Sigmoid colon (tissue), 7 donors: ENCODE measurements around the gene ASIC3. TPM values are rescaled to one million over a fixed set of nuclear protein-coding genes. Genes with fewer than 3 reads are reported as not detected.
A peak's percentile ranks its signal among the peaks of the same experiment; 100 is the strongest.

Experiments used
- DNase-seq: peaks from one replicate; pipeline ENCODE4 v3.0.0-alpha.2; 2019
- H3K27ac ChIP-seq, 4 donors: fragments of 200-600 bp; sonication (generic); one replicate each; pipeline ENCODE4 v1.5.1; 2016 to 2019; ENCODE audit warnings: mild to moderate bottlenecking in 1 of 4
- H3K27me3 ChIP-seq, 3 donors: fragments of 200-600 bp; sonication (generic); one replicate each; pipeline ENCODE4 v1.5.1; 2019; ENCODE audit warnings: mild to moderate bottlenecking in 1 of 3
- H3K36me3 ChIP-seq, 4 donors: fragments of 200-600 bp; sonication (generic); one replicate each; pipeline ENCODE4 v1.5.1; 2016 to 2019
- H3K4me1 ChIP-seq, 4 donors: fragments of 200-600 bp; sonication (generic); one replicate each; pipeline ENCODE4 v1.5.1; 2017 to 2019
- H3K4me3 ChIP-seq, 4 donors: fragments of 200-600 bp; sonication (generic); one replicate each; pipeline ENCODE4 v1.5.1; 2017 to 2019; ENCODE audit warnings: mild to moderate bottlenecking in 2 of 4, moderate library complexity in 1 of 4
- H3K9me3 ChIP-seq, 4 donors: fragments of 200-600 bp in 3 of 4; sonication (generic) in 3 of 4; one replicate each; pipeline versions ENCODE4 v1.5.1 to v1.6.1; 2013 to 2019
- CTCF ChIP-seq, 4 experiments: fragments of 450-650 bp in 3 of 4; fragments of 200-600 bp in 1 of 4; IDR thresholded peaks; one replicate each; pipeline ENCODE4 v1.5.1; 2016 to 2019; ENCODE audit warnings: antibody characterized with exemption in 4 of 4, mild to moderate bottlenecking in 3 of 4, moderate library complexity in 2 of 4
- EP300 ChIP-seq, 4 donors: sonication (generic); formaldehyde crosslinking; IDR thresholded peaks; one replicate each; pipeline ENCODE4 v1.6.1; 2017; ENCODE audit warnings: antibody characterized with exemption in 4 of 4
- POLR2A ChIP-seq, 2 donors: fragments of 450-650 bp; IDR thresholded peaks; one replicate each; pipeline ENCODE4 v1.6.1; 2016; ENCODE audit warnings: antibody characterized with exemption in 2 of 2, mild to moderate bottlenecking in 2 of 2, moderate library complexity in 2 of 2
- POLR2AphosphoS5 ChIP-seq, 4 donors: sonication (generic); formaldehyde crosslinking; IDR thresholded peaks; one replicate each; pipeline ENCODE4 v1.6.1; 2017; ENCODE audit warnings: antibody characterized with exemption in 4 of 4
- WGBS, 2 donors: extraction: QIAGEN DNeasy Blood & Tissue Kit; methylation state at CpG; one replicate each; pipeline ENCODE4 v1.1.7; 2013; 5-methylcytosine and 5-hydroxymethylcytosine counted together
- intact Hi-C: fragments of 100-400 bp; cut with DNase I; formaldehyde crosslinking; loops from one replicate; pipeline ENCODE4 v1.15.1; 2023
- polyA plus RNA-seq, 3 donors: library from polyadenylated mRNA; stranded (reverse); fragments of 200-250 nt; gene quantifications; one replicate each; pipeline ENCODE4 v1.2.3, GENCODE V29; 2013
- total RNA-seq, 4 donors: library from RNA; depleted of rRNA; stranded (reverse); fragments of >200 nt; gene quantifications; one replicate each; pipeline ENCODE4 v1.1.0, GENCODE V29; 2016
- donor health status: healthy with polysubstance abuse.
- donor health status: Bipolar disorder and iron deficiency.
- donor health status: healthy.

Gene ASIC3
- total and polyA plus RNA-seq, 7 donors: 0.46 to 8.6 (median 3.1) TPM

GRCh38 chr7:151028131-151028947, 20.0 kb upstream of the ASIC3 start, which contains the start of gene ABCB8:
Gene ABCB8 (plus strand): TSS chr7:151028450. CDS start chr7:151028516, 66 bp downstream.
- no peaks in the 10 kb centered on the region for H3K27me3 ChIP-seq
- H3K27ac ChIP-seq: peak within 1 kb of the TSS; percentile 82 to 89 (median 84)
- 1% methylated on average over 53 of the region's 53 CpGs for WGBS, 2 donors
- peak within 1 kb of the TSS; percentile 62 to 77 (median 68) for H3K4me3 ChIP-seq
- H3K4me1 ChIP-seq: peaks cover 0 to 23% (median 15%) of the 10 kb centered on the region in 4 donors
- DNase-seq: peak; percentile 99
- H3K36me3 ChIP-seq: peaks cover 0 to 1% (median 0%) of the 10 kb centered on the region in 4 donors
- no peaks in the 10 kb centered on the region for H3K9me3 ChIP-seq
- TF ChIP-seq POLR2A (IDR thresholded peaks at IDR 0.05) (peak in 1 of 2 donors; percentile 16), EP300 (IDR thresholded peaks at IDR 0.05) (peak in 1 of 4 donors; percentile 39), POLR2AphosphoS5 (IDR thresholded peaks at IDR 0.05) (peak; percentile 39 to 73 (median 68)), CTCF (IDR thresholded peaks at IDR 0.05) (peak; percentile 24 to 61 (median 38))
- intact Hi-C loops: loop anchor here (2.0 to 5.0 kb wide), 3 partner anchors 30 to 82 kb away; partner anchors contain the start of gene SLC4A2

- Histone ChIP-seq H3K4me3 (peak overlapping the region; percentile 62 to 77 (median 68)), H3K27me3 (no peaks in the 10 kb centered on the region), H3K27ac (peak overlapping the region; percentile 82 to 89 (median 84)), H3K9me3 (no peaks in the 10 kb centered on the region), H3K36me3 (peaks cover 0 to 5% (median 2%) of the 10 kb centered on the region in 4 donors), H3K4me1 (peaks cover 0 to 23% (median 15%) of the 10 kb centered on the region in 4 donors)
- intact Hi-C loops: loop anchor here (2.0 to 5.0 kb wide), 3 partner anchors 30 to 82 kb away; partner anchors contain the start of gene SLC4A2
- 45 to 65% methylated on average over 17 of the region's 17 CpGs for WGBS, 2 donors
- no peak for TF ChIP-seq CTCF (IDR thresholded peaks at IDR 0.05)
- no peak for DNase-seq
These were observed 19.3 kb upstream of the ASIC3 start for GRCh38 chr7:151028948-151029501.

DNA sequence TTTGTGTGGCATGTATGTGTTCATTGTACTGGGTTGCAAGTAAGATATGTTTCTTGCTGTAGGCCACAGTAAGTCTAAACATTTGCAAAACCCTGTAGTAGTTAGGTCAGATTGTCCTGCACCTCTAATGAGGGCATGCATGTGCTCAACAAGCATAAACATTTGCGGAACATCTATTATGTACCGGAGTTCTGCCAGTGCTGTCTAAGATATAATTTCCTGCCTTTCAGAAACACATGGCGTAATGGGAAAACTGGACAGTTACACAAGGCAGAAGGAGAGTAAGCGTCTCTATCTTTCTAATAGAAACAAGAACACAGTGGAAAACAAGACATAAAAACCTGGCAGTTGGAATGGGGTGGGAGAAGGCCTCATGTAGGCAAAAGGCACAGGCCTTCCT, 17.3 kb upstream of the ASIC3 start:
- intact Hi-C loops: no loop called here
- 93 to 95% methylated on average over 4 of the region's 4 CpGs for WGBS, 2 donors
- DNase-seq: no peak
- TF ChIP-seq POLR2A (IDR thresholded peaks at IDR 0.05) (no peak), EP300 (IDR thresholded peaks at IDR 0.05) (no peak), POLR2AphosphoS5 (IDR thresholded peaks at IDR 0.05) (peak in 1 of 4 donors; percentile 28)
- Histone ChIP-seq H3K4me3 (no peak overlapping the region), H3K36me3 (peaks cover 0 to 25% (median 13%) of the 10 kb centered on the region in 4 donors), H3K27me3 (no peaks in the 10 kb centered on the region), H3K27ac (no peak overlapping the region), H3K9me3 (no peaks in the 10 kb centered on the region), H3K4me1 (peaks cover 0 to 23% (median 15%) of the 10 kb centered on the region in 4 donors)

DNA sequence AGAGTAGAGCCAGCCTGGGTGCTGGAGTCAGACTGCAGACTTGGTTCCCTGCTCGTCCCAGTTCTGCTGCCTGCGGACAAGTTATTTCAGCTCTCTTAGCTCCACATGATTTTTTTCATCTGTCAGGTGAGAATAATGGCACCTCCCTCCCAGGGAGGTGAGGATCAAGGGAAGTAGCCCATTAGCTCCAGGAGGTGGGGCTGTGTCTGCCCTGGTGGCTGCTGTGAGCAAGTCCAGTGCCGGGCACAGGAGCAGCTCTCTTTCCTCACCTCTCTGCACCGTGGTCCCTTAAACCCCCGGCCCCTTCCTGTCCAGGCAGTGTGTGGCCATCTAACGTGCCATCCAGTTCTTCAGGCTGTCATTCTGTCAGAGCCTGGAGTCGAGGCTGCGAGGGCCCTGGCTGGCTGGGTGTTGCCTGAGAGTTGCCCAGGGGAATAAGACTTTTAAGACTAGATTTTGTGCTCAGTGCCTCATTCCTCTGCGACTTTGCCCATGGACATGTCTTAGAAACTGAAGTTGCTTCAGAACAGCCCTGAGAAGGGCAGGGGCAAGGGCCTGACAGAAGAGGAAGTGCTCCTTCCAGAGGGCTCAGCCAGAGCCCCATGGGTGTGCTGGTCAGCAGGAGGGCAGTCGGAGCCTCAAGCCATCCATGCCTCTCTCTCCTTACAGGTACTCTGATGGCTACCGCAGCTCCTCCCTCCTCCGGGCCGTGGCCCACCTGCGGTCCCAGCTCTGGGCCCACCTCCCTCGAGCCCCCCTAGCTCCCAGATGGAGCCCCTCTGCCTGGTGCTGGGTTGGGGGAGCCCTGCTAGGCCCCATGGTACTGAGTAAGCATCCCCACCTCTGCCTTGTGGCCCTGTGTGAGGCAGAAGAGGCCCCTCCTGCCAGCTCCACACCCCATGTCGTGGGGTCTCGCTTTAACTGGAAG, 15.1 kb upstream of the ASIC3 start:
- Histone ChIP-seq H3K36me3 (peaks cover 0 to 47% (median 21%) of the 10 kb centered on the region in 4 donors), H3K9me3 (no peaks in the 10 kb centered on the region)
- intact Hi-C loops: no loop called here

More for the DNA sequence above, 15.1 kb upstream of the ASIC3 start:
- H3K4me3 ChIP-seq: no peak overlapping the region
- no peak for DNase-seq
- TF ChIP-seq EP300 (IDR thresholded peaks at IDR 0.05) (no peak), CTCF (IDR thresholded peaks at IDR 0.05) (no peak), POLR2A (IDR thresholded peaks at IDR 0.05) (no peak), POLR2AphosphoS5 (IDR thresholded peaks at IDR 0.05) (no peak)
- H3K4me1 ChIP-seq: peaks cover 0 to 18% (median 14%) of the 10 kb centered on the region in 4 donors
- no peaks in the 10 kb centered on the region for H3K27me3 ChIP-seq
- H3K27ac ChIP-seq: no peak overlapping the region
- 91% methylated on average over 17 of the region's 17 CpGs for WGBS, 2 donors
